ENCODE measurements around the gene PPP1R3D. TPM values are rescaled to one million over a fixed set of nuclear protein-coding genes. Genes with fewer than 3 reads are reported as not detected.

Gene PPP1R3D
- total and polyA plus RNA-seq, 2 of the 13 experiments (the other 11 are each of a cell fraction or from before 2014, with no cell fraction given) = 1.2 to 3.7 TPM

Other genes with a start within 250 kb of the PPP1R3D start
- gene SYCP2, start 6.7 kb downstream of the PPP1R3D start, total RNA-seq (2016; rRNA removed; fragmentation: Illumina TruSeq; extraction: Trizol) = 0.07 and 0.25 TPM in 2 replicates
- gene SYCP2, start 6.7 kb downstream of the PPP1R3D start, polyA plus RNA-seq (2011; rRNA removed) = 0.09 and 0.24 TPM in 2 replicates
- gene FAM217B, start 84 bp upstream of the PPP1R3D start, total RNA-seq (2016; rRNA removed; fragmentation: Illumina TruSeq; extraction: Trizol) = 14.3 and 20.4 TPM in 2 replicates
- gene FAM217B, start 84 bp upstream of the PPP1R3D start, polyA plus RNA-seq (2011; rRNA removed) = 7.4 and 11.1 TPM in 2 replicates
- 0.40 and 0.45 TPM in 2 replicates for gene CDH26, start 18.1 kb upstream of the PPP1R3D start, total RNA-seq (2016; rRNA removed; fragmentation: Illumina TruSeq; extraction: Trizol)
- gene CDH26, start 18.1 kb upstream of the PPP1R3D start, polyA plus RNA-seq (2011; rRNA removed) = 0.88 and 1.1 TPM in 2 replicates

Data from HepG2 (cell line).